HG03469 (cell line): ENCODE results near the gene TRMO.

Experiments used
- ATAC-seq: cut with Tn5 transposase; IDR thresholded peaks from one replicate; pipeline ENCODE4 v1.9.1; 2021; ENCODE audit warnings: mild to moderate bottlenecking, moderate library complexity, moderate number of reproducible peaks; ENCODE audit not compliant: unreplicated experiment

TRMO gene

GRCh38 chr9:97860451-97861147 is 61.7 kb downstream of the TRMO start:
- ATAC-seq: no peak

GRCh38 chr9:97859346-97859745 is 63.0 kb downstream of the TRMO start:
- no peak for ATAC-seq

- ATAC-seq: no peak
Measured at GRCh38 chr9:97858826-97859225, 63.5 kb downstream of the TRMO start.

GRCh38 chr9:97858393-97858713 is 63.9 kb downstream of the TRMO start:
- ATAC-seq: no peak

- no peak for ATAC-seq
Measured at GRCh38 chr9:97857606-97858392, 64.5 kb downstream of the TRMO start.

GRCh38 chr9:97856857-97857605 is 65.3 kb downstream of the TRMO start:
- no peak for ATAC-seq

- ATAC-seq: no peak
Measured at GRCh38 chr9:97855899-97856298, 66.4 kb downstream of the TRMO start.

GRCh38 chr9:97855486-97855875 is 66.8 kb downstream of the TRMO start:
- ATAC-seq: no peak

GRCh38 chr9:97854696-97855485 is 67.4 kb downstream of the TRMO start:
- ATAC-seq: no peak
